ENCODE results near the gene HSPA12A.

HSPA12A gene

GRCh38 chr10:116665541-116666125, 76.7 kb downstream of the HSPA12A start:
- no peak for DNase-seq (ENCODE audit: low spot score)

GRCh38 chr10:116664631-116665030, 77.7 kb downstream of the HSPA12A start:
- no peak for DNase-seq (ENCODE audit: low spot score)

GRCh38 chr10:116663342-116663741, 79.0 kb downstream of the HSPA12A start:
- DNase-seq (ENCODE audit: low spot score), result no peak

GRCh38 chr10:116660860-116661259, 81.5 kb downstream of the HSPA12A start:
- no peak for DNase-seq (ENCODE audit: low spot score)

GRCh38 chr10:116659049-116659670, 83.2 kb downstream of the HSPA12A start:
- DNase-seq (ENCODE audit: low spot score), result no peak

GRCh38 chr10:116657863-116658551, 84.4 kb downstream of the HSPA12A start:
- no peak for DNase-seq (ENCODE audit: low spot score)

- no peak for DNase-seq (ENCODE audit: low spot score)
These were observed 86.3 kb downstream of the HSPA12A start for GRCh38 chr10:116656044-116656443.

GRCh38 chr10:116655568-116655967, 86.8 kb downstream of the HSPA12A start:
- no peak for DNase-seq (ENCODE audit: low spot score)

- no peak for DNase-seq (ENCODE audit: low spot score)
These were observed 87.5 kb downstream of the HSPA12A start for GRCh38 chr10:116654816-116655215.

GRCh38 chr10:116653885-116654284, 88.5 kb downstream of the HSPA12A start:
- DNase-seq (ENCODE audit: low spot score), result no peak

- DNase-seq (ENCODE audit: low spot score), result no peak
These were observed 93.5 kb downstream of the HSPA12A start for GRCh38 chr10:116648903-116649302.

- DNase-seq (ENCODE audit: low spot score), result no peak
These were observed 95.9 kb downstream of the HSPA12A start for GRCh38 chr10:116646502-116646901.

- DNase-seq (ENCODE audit: low spot score), result peak; percentile 96
These were observed 104.5 kb downstream of the HSPA12A start for GRCh38 chr10:116637830-116638229.

GRCh38 chr10:116636976-116637375, 105.4 kb downstream of the HSPA12A start:
- peak; percentile 37 for DNase-seq (ENCODE audit: low spot score)

GRCh38 chr10:116636385-116636784, 106.0 kb downstream of the HSPA12A start:
- DNase-seq (ENCODE audit: low spot score), result no peak

- DNase-seq (ENCODE audit: low spot score), result peak; percentile 2
These were observed 108.0 kb downstream of the HSPA12A start for GRCh38 chr10:116634126-116634975.

- no peak for DNase-seq (ENCODE audit: low spot score)
These were observed 109.2 kb downstream of the HSPA12A start for GRCh38 chr10:116633216-116633600.

GRCh38 chr10:116632596-116633215, 109.7 kb downstream of the HSPA12A start:
- no peak for DNase-seq (ENCODE audit: low spot score)

GRCh38 chr10:116631871-116632295, 110.5 kb downstream of the HSPA12A start:
- DNase-seq (ENCODE audit: low spot score), result no peak

- DNase-seq (ENCODE audit: low spot score), result no peak
These were observed 112.3 kb downstream of the HSPA12A start for GRCh38 chr10:116630020-116630419.

- no peak for DNase-seq (ENCODE audit: low spot score)
These were observed 113.0 kb downstream of the HSPA12A start for GRCh38 chr10:116629340-116629739.

GRCh38 chr10:116627386-116627933, 114.9 kb downstream of the HSPA12A start:
- peak; percentile 58 for DNase-seq (ENCODE audit: low spot score)

Measured in SW480 (cell line).